Gastroesophageal sphincter (tissue), 4 donors: ENCODE measurements around the gene TTLL3. TPM values are rescaled to one million over a fixed set of nuclear protein-coding genes. Genes with fewer than 3 reads are reported as not detected.
"Not testable (repeated sequence)": the region's sequence is repeated elsewhere in the genome, so short reads cannot be mapped to it uniquely, and the experiment has no call there.

Experiments
- ATAC-seq: fragments of 150-250 bp; one replicate; pipeline ENCODE4 v1.9.1; 2016; ENCODE audit warnings: mild to moderate bottlenecking, moderate library complexity
- H3K27ac ChIP-seq, 4 donors: fragments of 200-600 bp; sonication (generic) in 3 of 4; 1 replicate in 3 of 4; 2 replicates in 1 of 4; pipeline ENCODE4 v1.5.1; 2016 to 2019
- H3K27me3 ChIP-seq: fragments of 200-600 bp; sonication (generic); one replicate; pipeline ENCODE4 v1.5.1; 2019
- H3K36me3 ChIP-seq, 2 donors: fragments of 200-600 bp; sonication (generic); one replicate each; pipeline ENCODE4 v1.5.1; 2019; ENCODE audit warnings: control low read depth in 1 of 2
- H3K4me1 ChIP-seq, 3 donors: fragments of 200-600 bp; sonication (generic); 1 replicate in 2 of 3; 2 replicates in 1 of 3; pipeline ENCODE4 v1.5.1; 2016 to 2019; ENCODE audit warnings: control low read depth in 2 of 3
- H3K4me3 ChIP-seq, 2 donors: fragments of 200-600 bp; sonication (generic); one replicate each; pipeline ENCODE4 v1.5.1; 2019; ENCODE audit warnings: mild to moderate bottlenecking in 1 of 2, moderate library complexity in 1 of 2
- H3K9me3 ChIP-seq, 3 donors: fragments of 200-600 bp; sonication (generic); one replicate each; pipeline ENCODE4 v1.5.1; 2017 to 2019; ENCODE audit warnings: control low read depth in 2 of 3
- EP300 ChIP-seq: sonication (generic); formaldehyde crosslinking; IDR thresholded peaks from one replicate; pipeline ENCODE4 v1.6.1; 2017; ENCODE audit warnings: antibody characterized with exemption, mild to moderate bottlenecking
- POLR2A ChIP-seq, 2 donors: fragments of 450-650 bp; IDR thresholded peaks; one replicate each; pipeline ENCODE4 v1.6.1; 2017; ENCODE audit warnings: antibody characterized with exemption in 2 of 2, mild to moderate bottlenecking in 2 of 2, moderate library complexity in 1 of 2
- POLR2AphosphoS5 ChIP-seq: sonication (generic); formaldehyde crosslinking; IDR thresholded peaks from one replicate; pipeline ENCODE4 v1.6.1; 2017; ENCODE audit warnings: antibody characterized with exemption
- WGBS, 2 donors: methylation state at CpG; one replicate each; pipeline ENCODE4 v1.1.5; 2018; ENCODE audit warnings: low coverage in 1 of 2; 5-methylcytosine and 5-hydroxymethylcytosine counted together
- total RNA-seq, 4 donors: library from RNA; depleted of rRNA; stranded (reverse); fragments of >200 nt; gene quantifications; one replicate each; pipeline ENCODE4 v1.1.0, GENCODE V29; 2016
- TF ChIP-seq, protein P1 (sequence below), 4 experiments: fragments of 200-600 bp in 2 of 4; fragments of 450-650 bp in 2 of 4; sonication (generic) in 1 of 4; IDR thresholded peaks; one replicate each; pipeline ENCODE4 v1.5.1; 2017 to 2019; ENCODE audit warnings: antibody characterized with exemption in 4 of 4, mild to moderate bottlenecking in 2 of 4, moderate library complexity in 2 of 4

TTLL3 gene
- total RNA-seq, 4 donors from 2014 or later = 6.2 to 71.3 (median 29.5) TPM

DNA sequence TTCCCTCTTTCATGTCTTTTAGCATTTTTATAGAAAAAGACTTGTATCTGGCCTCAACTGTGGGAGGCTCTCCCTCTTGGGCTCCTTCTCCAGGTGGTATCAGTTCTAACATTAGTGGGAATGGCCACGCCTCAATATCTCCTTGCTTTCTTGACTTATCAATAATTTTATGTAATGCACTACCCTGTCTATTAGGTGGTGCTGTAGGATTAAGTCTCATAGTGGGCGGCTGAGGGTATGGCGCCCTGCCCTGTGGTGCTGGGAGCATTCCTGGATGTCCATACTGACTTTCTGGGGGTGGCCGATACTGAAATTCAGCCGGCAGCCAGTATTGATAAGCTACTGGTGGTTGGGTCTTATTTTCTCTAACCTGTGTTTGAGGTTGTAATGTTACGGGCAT is 42.5 kb downstream of the TTLL3 start:
- Histone ChIP-seq H3K36me3 (no peaks in the 10 kb centered on the region), H3K4me1 (no peaks in the 10 kb centered on the region), H3K4me3 (no peak overlapping the region), H3K27ac (no peak overlapping the region), H3K27me3 (no peaks in the 10 kb centered on the region), H3K9me3 (no peaks in the 10 kb centered on the region)
- ATAC-seq = no peak
- WGBS, 2 donors = 97 to 100% methylated on average over 1 to 5 of the region's 6 CpGs
- TF ChIP-seq, protein P1, sequence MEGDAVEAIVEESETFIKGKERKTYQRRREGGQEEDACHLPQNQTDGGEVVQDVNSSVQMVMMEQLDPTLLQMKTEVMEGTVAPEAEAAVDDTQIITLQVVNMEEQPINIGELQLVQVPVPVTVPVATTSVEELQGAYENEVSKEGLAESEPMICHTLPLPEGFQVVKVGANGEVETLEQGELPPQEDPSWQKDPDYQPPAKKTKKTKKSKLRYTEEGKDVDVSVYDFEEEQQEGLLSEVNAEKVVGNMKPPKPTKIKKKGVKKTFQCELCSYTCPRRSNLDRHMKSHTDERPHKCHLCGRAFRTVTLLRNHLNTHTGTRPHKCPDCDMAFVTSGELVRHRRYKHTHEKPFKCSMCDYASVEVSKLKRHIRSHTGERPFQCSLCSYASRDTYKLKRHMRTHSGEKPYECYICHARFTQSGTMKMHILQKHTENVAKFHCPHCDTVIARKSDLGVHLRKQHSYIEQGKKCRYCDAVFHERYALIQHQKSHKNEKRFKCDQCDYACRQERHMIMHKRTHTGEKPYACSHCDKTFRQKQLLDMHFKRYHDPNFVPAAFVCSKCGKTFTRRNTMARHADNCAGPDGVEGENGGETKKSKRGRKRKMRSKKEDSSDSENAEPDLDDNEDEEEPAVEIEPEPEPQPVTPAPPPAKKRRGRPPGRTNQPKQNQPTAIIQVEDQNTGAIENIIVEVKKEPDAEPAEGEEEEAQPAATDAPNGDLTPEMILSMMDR (IDR thresholded peaks at IDR 0.05) = no peak
- TF ChIP-seq POLR2A (IDR thresholded peaks at IDR 0.05) = no peak
- no peak for TF ChIP-seq POLR2AphosphoS5
- TF ChIP-seq EP300 = no peak

DNA sequence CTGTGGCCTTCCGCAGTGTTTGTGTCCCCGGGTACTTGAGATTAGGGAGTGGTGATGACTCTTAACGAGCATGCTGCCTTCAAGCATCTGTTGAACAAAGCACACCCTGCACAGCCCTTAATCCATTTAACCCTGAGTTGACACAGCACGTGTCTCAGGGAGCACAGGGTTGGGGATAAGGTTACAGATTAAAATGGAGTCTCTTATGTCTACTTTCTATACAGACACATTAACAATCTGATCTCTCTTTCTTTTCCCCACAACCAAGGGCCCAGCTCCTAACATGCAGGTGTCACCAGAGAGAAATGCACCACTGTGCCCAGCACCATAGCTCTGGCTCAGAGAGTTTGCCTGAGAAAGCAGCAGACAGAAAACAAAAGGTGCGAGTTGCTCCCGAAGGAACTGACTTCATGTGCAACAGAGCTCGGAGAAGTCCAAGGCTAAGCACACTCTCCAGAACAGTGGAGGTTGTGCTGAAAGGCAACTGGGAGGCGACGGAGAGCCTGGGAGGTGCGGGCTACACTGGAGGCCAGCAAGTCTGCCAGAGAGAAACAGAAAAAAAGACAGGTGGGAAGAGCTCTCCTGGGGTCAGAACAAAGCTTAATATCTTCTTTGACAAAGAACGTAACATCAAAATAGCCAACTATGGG is 44.4 kb downstream of the TTLL3 start:
- ATAC-seq, H3K27ac ChIP-seq, H3K9me3 ChIP-seq, H3K27me3 ChIP-seq, H3K4me1 ChIP-seq, H3K36me3 ChIP-seq, H3K4me3 ChIP-seq: not testable (repeated sequence)
- 60% methylated on average over 7 of the region's 11 CpGs; no CpG with 5 or more reads in 1 of the 2 donors for WGBS, 2 donors

DNA sequence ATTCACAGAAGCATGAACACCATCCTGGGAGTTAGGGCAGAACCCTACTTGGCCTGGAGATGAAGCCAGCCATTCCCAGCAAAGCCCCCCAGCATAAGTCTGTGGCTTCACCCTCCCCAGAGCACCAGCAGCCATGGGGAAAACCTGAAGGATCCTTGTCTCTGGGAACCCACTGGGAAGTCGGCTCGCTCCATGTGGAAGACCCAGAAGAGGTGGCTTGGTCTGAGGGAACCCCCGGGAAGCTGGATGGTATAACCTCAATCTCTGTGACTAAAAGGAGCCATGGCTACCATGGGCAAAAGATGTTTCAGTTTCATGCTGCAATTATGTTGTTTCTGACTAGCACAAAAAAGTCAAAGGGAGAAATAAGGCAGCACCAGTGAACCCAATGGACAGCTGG is 45.5 kb downstream of the TTLL3 start:
- Histone ChIP-seq H3K36me3 (no peaks in the 10 kb centered on the region), H3K4me3 (no peak overlapping the region), H3K27me3 (no peaks in the 10 kb centered on the region), H3K27ac (no peak overlapping the region), H3K4me1 (no peaks in the 10 kb centered on the region), H3K9me3 (no peaks in the 10 kb centered on the region)
- no CpG with 5 or more reads among the region's 3 CpGs for WGBS, 2 donors
- TF ChIP-seq POLR2A (IDR thresholded peaks at IDR 0.05) = no peak
- TF ChIP-seq POLR2AphosphoS5 = no peak
- TF ChIP-seq, protein P1 (IDR thresholded peaks at IDR 0.05) = no peak
- no peak for TF ChIP-seq EP300
- ATAC-seq = no peak

DNA sequence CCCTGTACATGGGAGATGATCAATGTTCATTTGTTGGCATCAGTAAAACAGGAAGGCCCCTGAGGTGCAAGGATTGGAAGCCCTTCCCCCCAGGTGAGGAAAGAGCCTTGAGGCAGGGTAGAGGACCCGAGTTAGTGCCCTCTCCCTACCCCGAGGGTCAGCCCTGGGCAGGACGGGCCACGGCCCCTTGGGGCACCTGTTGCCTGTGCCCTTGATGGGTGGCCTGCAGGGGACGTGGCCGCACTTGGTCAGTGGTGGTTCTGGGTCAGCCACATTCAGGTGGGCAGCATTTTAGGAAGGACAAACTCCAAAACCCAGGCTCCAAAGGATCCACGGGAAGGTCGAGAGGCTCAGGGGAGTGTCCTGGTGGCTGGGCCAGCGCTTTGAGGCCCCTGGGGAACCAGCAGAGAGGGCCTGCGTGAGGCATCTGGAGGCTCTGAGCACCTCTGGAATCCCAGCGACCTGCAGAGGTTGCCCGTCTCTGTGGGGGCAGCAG is 49.5 kb downstream of the TTLL3 start:
- no peaks in the 10 kb centered on the region for H3K9me3 ChIP-seq
- no peak overlapping the region for H3K27ac ChIP-seq
- no CpG with 5 or more reads among the region's 12 CpGs for WGBS, 2 donors
- no peak overlapping the region for H3K4me3 ChIP-seq
- no peaks in the 10 kb centered on the region for H3K36me3 ChIP-seq
- no peak for TF ChIP-seq POLR2A (IDR thresholded peaks at IDR 0.05)
- no peak for TF ChIP-seq EP300
- TF ChIP-seq, protein P1 (IDR thresholded peaks at IDR 0.05) = no peak
- no peak for TF ChIP-seq POLR2AphosphoS5
- peaks cover 0 to 26% (median 18%) of the 10 kb centered on the region in 3 donors for H3K4me1 ChIP-seq
- H3K27me3 ChIP-seq = no peaks in the 10 kb centered on the region
- ATAC-seq = no peak

DNA sequence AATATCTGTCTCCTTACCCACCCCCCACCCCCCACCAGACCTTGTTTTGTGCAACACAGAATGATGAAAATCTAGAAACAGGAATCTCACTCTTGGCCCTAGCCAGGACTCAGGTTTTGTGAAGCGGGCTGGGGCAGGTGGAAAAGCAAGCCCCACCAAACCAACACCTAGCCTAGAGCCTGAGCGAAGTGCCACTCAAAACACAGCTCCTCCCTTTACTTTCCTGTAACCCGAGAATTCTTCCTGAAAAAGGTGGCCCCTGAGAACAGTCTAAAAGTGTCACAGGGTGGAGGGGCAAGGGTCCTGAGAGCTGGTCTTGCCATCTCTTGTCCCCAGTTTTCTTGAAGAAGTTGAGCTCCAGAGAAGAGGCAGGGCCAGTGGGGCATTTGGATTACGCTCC is 51.1 kb downstream of the TTLL3 start:
- Histone ChIP-seq H3K9me3 (no peaks in the 10 kb centered on the region), H3K4me1 (peaks cover 0 to 43% (median 23%) of the 10 kb centered on the region in 3 donors), H3K27me3 (no peaks in the 10 kb centered on the region), H3K36me3 (no peaks in the 10 kb centered on the region), H3K27ac (peak overlapping the region in 1 of 4 donors; percentile 87), H3K4me3 (no peak overlapping the region)
- ATAC-seq = no peak
- TF ChIP-seq POLR2AphosphoS5 (no peak), POLR2A (IDR thresholded peaks at IDR 0.05) (no peak), EP300 (no peak)
- TF ChIP-seq, protein P1 (IDR thresholded peaks at IDR 0.05) = no peak
- 100% methylated on average over 1 of the region's 4 CpGs; no CpG with 5 or more reads in 1 of the 2 donors for WGBS, 2 donors
